SK-N-SH treated with all-trans-retinoic acid at 6 μM for 48 hours (cell line): Measurements from ENCODE around the gene KMT2A.

Experiments used
- ATAC-seq: fragments of 200-7000 bp; cut with Tn5 transposase; 3 replicates; pipeline ENCODE4 v1.9.1; 2020; ENCODE audit warnings: mild to moderate bottlenecking, moderate library complexity
- ARNTL ChIP-seq: fragments of 450-650 bp; formaldehyde crosslinking; IDR thresholded peaks from 2 replicates; pipeline ENCODE4 v1.5.0; 2020; ENCODE audit warnings: low read depth, mild to moderate bottlenecking, moderate library complexity, borderline replicate concordance
- BACH2 ChIP-seq: fragments of 250-450 bp; sonication (Bioruptor Pico); IDR thresholded peaks from 2 replicates; pipeline ENCODE4 v1.9.0; 2021; ENCODE audit warnings: mild to moderate bottlenecking, borderline replicate concordance
- CSDC2 ChIP-seq: fragments of 250-450 bp; sonication (Bioruptor Pico); IDR thresholded peaks from 2 replicates; pipeline ENCODE4 v1.5.0; 2020; ENCODE audit warnings: mild to moderate bottlenecking, moderate library complexity
- ESRRG ChIP-seq: fragments of 250-450 bp; sonication (Bioruptor Pico); IDR thresholded peaks from 2 replicates; pipeline ENCODE4 v1.6.1; 2021; ENCODE audit warnings: mild to moderate bottlenecking
- GLIS3 ChIP-seq: fragments of 250-450 bp; sonication (Bioruptor Pico); IDR thresholded peaks from 2 replicates; pipeline ENCODE4 v1.5.0; 2020; ENCODE audit warnings: mild to moderate bottlenecking, moderate library complexity
- ISL1 ChIP-seq: fragments of 250-450 bp; sonication (Bioruptor Pico); IDR thresholded peaks from 2 replicates; pipeline ENCODE4 v2.1.2; 2022; ENCODE audit warnings: mild to moderate bottlenecking, moderate library complexity
- OSR1 ChIP-seq: fragments of 250-450 bp; sonication (Bioruptor Pico); IDR thresholded peaks from 2 replicates; pipeline ENCODE4 v1.8.0; 2022; ENCODE audit warnings: moderate library complexity, mild to moderate bottlenecking, inconsistent platforms
- PPARA ChIP-seq: fragments of 250-450 bp; sonication (Bioruptor Pico); IDR thresholded peaks from 2 replicates; pipeline ENCODE4 v1.5.0; 2020; ENCODE audit warnings: mild to moderate bottlenecking, borderline replicate concordance
- RARB ChIP-seq: fragments of 250-450 bp; sonication (Bioruptor Pico); IDR thresholded peaks from 2 replicates; pipeline ENCODE4 v1.8.0; 2021; ENCODE audit warnings: mild to moderate bottlenecking, moderate library complexity
- SNAI2 ChIP-seq: fragments of 250-450 bp; sonication (Bioruptor Pico); IDR thresholded peaks from 2 replicates; pipeline ENCODE4 v1.5.0; 2020; ENCODE audit warnings: mild to moderate bottlenecking, moderate library complexity
- TCF4 ChIP-seq: fragments of 250-450 bp; sonication (Bioruptor Pico); IDR thresholded peaks from 2 replicates; pipeline ENCODE4 v1.8.0; 2021; ENCODE audit warnings: mild to moderate bottlenecking, moderate library complexity, borderline replicate concordance
- ZC3H10 ChIP-seq: fragments of 250-450 bp; sonication (Bioruptor Pico); IDR thresholded peaks from 2 replicates; pipeline ENCODE4 v1.5.1; 2021; ENCODE audit warnings: mild to moderate bottlenecking, moderate library complexity
- ZFP3 ChIP-seq: fragments of 250-450 bp; sonication (Bioruptor Pico); IDR thresholded peaks from 2 replicates; pipeline ENCODE4 v1.5.0; 2020; ENCODE audit warnings: mild to moderate bottlenecking, moderate library complexity
- ZFP30 ChIP-seq: fragments of 450-650 bp; formaldehyde crosslinking; IDR thresholded peaks from 2 replicates; pipeline ENCODE4 v1.5.0; 2022; ENCODE audit warnings: mild to moderate bottlenecking, moderate library complexity
- ZNF565 ChIP-seq: fragments of 450-650 bp; formaldehyde crosslinking; conservative IDR thresholded peaks from 2 replicates; pipeline ENCODE4 v1.5.0; 2020; ENCODE audit warnings: low read depth, mild to moderate bottlenecking, moderate library complexity
- ZNF70 ChIP-seq: fragments of 450-650 bp; formaldehyde crosslinking; IDR thresholded peaks from 2 replicates; pipeline ENCODE4 v1.5.0; 2020; ENCODE audit warnings: mild to moderate bottlenecking, moderate library complexity
- TF ChIP-seq, protein P1 (sequence below): fragments of 250-450 bp; sonication (Bioruptor Pico); IDR thresholded peaks from 2 replicates; pipeline ENCODE4 v1.5.1; 2021; ENCODE audit warnings: mild to moderate bottlenecking, moderate library complexity
- TF ChIP-seq, protein P2 (sequence below): fragments of 250-450 bp; sonication (Bioruptor Pico); IDR thresholded peaks from 2 replicates; pipeline ENCODE4 v1.8.0; 2020; ENCODE audit warnings: mild to moderate bottlenecking, moderate library complexity, borderline replicate concordance
- TF ChIP-seq, protein P3 (sequence below): fragments of 250-450 bp; sonication (Bioruptor Pico); IDR thresholded peaks from 2 replicates; pipeline ENCODE4 v1.5.0; 2020; ENCODE audit warnings: mild to moderate bottlenecking, moderate library complexity
- TF ChIP-seq, protein P4 (sequence below): fragments of 250-450 bp; sonication (Bioruptor Pico); IDR thresholded peaks from 2 replicates; pipeline ENCODE4 v1.5.1; 2020; ENCODE audit warnings: low read depth, mild to moderate bottlenecking, moderate library complexity

Gene KMT2A

DNA sequence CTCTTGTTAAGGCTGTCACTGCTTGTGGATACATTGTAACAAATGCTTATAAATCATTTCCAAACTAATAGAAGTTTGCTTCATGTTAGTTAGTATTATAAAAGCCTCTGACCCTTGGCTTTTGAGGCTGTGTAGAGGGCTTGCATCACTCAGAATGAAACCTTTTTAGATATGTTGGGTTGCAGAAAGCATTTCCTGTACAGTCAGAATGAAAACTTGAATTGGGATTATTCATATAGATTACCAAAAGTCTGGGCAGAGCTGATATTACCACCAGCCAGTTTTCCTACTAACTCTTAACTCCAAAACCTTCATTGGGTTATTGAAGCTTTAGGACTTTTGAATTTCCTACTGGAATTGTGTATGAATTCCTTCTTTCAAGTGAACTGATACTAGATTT lies 12.0 kb downstream of the KMT2A start:
- ATAC-seq: no peak
- TF ChIP-seq ESRRG (CRISPR knock-in tag) (no peak), ZFP30 (CRISPR knock-in tag) (no peak), CSDC2 (CRISPR knock-in tag) (no peak), ZC3H10 (CRISPR knock-in tag) (no peak), ZFP3 (CRISPR knock-in tag) (no peak)
- TF ChIP-seq, protein P1, sequence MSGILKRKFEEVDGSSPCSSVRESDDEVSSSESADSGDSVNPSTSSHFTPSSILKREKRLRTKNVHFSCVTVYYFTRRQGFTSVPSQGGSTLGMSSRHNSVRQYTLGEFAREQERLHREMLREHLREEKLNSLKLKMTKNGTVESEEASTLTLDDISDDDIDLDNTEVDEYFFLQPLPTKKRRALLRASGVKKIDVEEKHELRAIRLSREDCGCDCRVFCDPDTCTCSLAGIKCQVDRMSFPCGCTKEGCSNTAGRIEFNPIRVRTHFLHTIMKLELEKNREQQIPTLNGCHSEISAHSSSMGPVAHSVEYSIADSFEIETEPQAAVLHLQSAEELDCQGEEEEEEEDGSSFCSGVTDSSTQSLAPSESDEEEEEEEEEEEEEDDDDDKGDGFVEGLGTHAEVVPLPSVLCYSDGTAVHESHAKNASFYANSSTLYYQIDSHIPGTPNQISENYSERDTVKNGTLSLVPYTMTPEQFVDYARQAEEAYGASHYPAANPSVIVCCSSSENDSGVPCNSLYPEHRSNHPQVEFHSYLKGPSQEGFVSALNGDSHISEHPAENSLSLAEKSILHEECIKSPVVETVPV (CRISPR knock-in tag): no peak
- TF ChIP-seq, protein P2, sequence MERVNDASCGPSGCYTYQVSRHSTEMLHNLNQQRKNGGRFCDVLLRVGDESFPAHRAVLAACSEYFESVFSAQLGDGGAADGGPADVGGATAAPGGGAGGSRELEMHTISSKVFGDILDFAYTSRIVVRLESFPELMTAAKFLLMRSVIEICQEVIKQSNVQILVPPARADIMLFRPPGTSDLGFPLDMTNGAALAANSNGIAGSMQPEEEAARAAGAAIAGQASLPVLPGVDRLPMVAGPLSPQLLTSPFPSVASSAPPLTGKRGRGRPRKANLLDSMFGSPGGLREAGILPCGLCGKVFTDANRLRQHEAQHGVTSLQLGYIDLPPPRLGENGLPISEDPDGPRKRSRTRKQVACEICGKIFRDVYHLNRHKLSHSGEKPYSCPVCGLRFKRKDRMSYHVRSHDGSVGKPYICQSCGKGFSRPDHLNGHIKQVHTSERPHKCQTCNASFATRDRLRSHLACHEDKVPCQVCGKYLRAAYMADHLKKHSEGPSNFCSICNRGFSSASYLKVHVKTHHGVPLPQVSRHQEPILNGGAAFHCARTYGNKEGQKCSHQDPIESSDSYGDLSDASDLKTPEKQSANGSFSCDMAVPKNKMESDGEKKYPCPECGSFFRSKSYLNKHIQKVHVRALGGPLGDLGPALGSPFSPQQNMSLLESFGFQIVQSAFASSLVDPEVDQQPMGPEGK (CRISPR knock-in tag): no peak

DNA sequence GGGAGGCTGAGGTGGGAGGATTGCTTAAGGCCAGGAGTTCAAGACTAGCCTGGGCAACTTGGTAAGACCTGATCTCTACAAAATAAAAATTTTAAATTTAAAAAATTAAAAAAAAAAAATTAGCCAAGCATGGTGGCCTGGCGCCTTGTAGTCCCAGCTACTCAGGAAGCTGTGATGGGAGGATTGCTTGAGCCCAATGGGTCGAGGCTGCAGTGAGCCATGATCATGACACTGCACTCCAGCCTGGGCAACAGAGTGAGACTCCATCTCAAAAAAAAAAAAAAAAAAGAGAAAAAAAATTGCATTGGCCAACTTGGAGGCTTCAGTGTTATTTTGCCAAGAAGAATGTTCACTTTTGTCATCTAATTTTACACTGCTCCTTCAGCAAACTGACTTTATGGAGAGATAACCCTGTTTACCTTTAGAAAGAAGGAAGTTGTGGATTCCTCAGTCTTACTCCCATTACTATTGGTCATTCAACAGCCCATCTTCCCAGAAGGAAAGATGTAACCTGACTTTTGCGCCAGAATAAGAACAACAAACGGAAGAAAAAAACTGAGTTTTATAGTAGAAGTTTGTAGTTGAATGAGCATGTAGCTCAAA lies 13.1 kb downstream of the KMT2A start:
- ATAC-seq: no peak
- TF ChIP-seq PPARA (CRISPR knock-in tag): no peak
- TF ChIP-seq RARB: no peak
- no peak for TF ChIP-seq ESRRG (CRISPR knock-in tag)
- TF ChIP-seq, protein P2 (CRISPR knock-in tag): no peak

DNA sequence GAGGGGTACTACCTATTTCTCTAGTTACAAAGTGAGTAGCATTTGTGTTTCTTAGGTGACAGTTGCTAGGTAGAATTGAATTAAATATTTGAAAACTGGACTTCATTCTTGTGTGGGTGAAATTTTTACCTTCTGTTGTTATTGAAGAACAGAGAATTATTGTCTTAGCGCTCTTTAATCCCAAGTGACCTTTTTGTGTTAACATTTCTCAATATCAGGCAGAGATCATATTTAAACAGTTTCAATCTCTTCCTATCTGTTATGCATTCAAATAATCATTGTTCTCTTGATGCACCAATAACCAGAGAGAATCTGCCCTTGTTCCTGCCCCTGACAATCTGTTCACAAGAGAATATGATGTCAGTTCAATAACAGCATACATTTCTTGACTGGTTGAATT lies 14.2 kb downstream of the KMT2A start:
- ATAC-seq: no peak
- TF ChIP-seq GLIS3 (no peak), ISL1 (CRISPR knock-in tag) (no peak), ZNF565 (CRISPR knock-in tag) (no peak), ESRRG (CRISPR knock-in tag) (no peak), ARNTL (no peak), OSR1 (CRISPR knock-in tag) (no peak), ZFP3 (CRISPR knock-in tag) (no peak), BACH2 (CRISPR knock-in tag) (no peak), RARB (no peak), ZNF70 (CRISPR knock-in tag) (no peak), PPARA (CRISPR knock-in tag) (no peak), TCF4 (no peak), CSDC2 (CRISPR knock-in tag) (no peak), SNAI2 (CRISPR knock-in tag) (no peak), ZC3H10 (CRISPR knock-in tag) (no peak)
- TF ChIP-seq, protein P3, sequence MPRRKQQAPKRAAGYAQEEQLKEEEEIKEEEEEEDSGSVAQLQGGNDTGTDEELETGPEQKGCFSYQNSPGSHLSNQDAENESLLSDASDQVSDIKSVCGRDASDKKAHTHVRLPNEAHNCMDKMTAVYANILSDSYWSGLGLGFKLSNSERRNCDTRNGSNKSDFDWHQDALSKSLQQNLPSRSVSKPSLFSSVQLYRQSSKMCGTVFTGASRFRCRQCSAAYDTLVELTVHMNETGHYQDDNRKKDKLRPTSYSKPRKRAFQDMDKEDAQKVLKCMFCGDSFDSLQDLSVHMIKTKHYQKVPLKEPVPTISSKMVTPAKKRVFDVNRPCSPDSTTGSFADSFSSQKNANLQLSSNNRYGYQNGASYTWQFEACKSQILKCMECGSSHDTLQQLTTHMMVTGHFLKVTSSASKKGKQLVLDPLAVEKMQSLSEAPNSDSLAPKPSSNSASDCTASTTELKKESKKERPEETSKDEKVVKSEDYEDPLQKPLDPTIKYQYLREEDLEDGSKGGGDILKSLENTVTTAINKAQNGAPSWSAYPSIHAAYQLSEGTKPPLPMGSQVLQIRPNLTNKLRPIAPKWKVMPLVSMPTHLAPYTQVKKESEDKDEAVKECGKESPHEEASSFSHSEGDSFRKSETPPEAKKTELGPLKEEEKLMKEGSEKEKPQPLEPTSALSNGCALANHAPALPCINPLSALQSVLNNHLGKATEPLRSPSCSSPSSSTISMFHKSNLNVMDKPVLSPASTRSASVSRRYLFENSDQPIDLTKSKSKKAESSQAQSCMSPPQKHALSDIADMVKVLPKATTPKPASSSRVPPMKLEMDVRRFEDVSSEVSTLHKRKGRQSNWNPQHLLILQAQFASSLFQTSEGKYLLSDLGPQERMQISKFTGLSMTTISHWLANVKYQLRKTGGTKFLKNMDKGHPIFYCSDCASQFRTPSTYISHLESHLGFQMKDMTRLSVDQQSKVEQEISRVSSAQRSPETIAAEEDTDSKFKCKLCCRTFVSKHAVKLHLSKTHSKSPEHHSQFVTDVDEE (CRISPR knock-in tag): no peak
- TF ChIP-seq, protein P1 (CRISPR knock-in tag): no peak
- TF ChIP-seq, protein P2 (CRISPR knock-in tag): no peak
- TF ChIP-seq, protein P4, sequence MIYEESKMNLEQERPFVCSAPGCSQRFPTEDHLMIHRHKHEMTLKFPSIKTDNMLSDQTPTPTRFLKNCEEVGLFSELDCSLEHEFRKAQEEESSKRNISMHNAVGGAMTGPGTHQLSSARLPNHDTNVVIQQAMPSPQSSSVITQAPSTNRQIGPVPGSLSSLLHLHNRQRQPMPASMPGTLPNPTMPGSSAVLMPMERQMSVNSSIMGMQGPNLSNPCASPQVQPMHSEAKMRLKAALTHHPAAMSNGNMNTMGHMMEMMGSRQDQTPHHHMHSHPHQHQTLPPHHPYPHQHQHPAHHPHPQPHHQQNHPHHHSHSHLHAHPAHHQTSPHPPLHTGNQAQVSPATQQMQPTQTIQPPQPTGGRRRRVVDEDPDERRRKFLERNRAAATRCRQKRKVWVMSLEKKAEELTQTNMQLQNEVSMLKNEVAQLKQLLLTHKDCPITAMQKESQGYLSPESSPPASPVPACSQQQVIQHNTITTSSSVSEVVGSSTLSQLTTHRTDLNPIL (CRISPR knock-in tag): no peak
